ENCODE results near the gene OR10V1. TPM values are rescaled to one million over a fixed set of nuclear protein-coding genes. Genes with fewer than 3 reads are reported as not detected.

OR10V1 gene
- total and polyA plus RNA-seq, 9 of the 15 experiments (the other 6 are each of a cell fraction or from before 2014, with no cell fraction given) = not detected

DNA sequence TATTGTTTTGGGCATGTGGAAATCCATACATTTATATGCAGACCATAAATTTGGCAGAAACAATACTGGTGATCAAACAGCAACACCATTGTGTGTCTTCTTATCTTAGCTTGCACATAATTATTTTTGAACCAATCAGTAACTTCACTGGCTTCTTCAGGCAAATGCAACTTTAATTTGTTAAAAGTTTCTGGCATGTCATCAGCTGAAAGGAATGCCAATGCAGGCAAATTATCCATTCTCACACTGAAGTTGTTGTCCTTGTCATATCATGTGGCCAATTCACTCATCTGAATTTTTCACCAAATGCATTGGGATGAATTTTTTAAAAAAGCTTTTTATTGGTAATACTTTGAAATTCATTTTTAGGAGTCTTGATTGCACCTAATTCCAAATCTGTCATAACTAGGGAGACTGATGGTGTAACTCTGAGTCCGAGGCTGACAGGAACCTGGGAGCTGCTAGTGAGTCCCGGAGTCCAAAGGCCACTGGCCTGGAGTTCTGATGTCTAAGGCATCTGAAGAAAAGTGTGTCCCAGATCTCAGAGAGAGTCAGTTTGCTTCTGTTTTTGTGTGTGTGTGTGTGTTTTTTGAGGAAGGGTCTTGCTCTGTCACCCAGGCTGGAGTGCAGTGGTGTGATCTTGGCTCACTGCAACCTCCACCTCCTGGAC lies 17.4 kb upstream of the OR10V1 start (continued):
- TF ChIP-seq PHF21A (IDR thresholded peaks at IDR 0.05; ENCODE audit: borderline replicate concordance, low read depth) (no peak), ZNF507 (tag; conservative IDR thresholded peaks at IDR 0.05) (no peak), SIN3B (IDR thresholded peaks at IDR 0.05; ENCODE audit: low read depth) (no peak), MIER1 (IDR thresholded peaks at IDR 0.05; ENCODE audit: low read depth) (no peak), HNRNPK (IDR thresholded peaks at IDR 0.05; ENCODE audit: low read depth, low read length, poor library complexity, severe bottlenecking) (no peak), MYBL2 (IDR thresholded peaks at IDR 0.05; ENCODE audit: low read depth) (no peak), MYBL2 (CRISPR knock-in tag; IDR thresholded peaks at IDR 0.05; ENCODE audit: borderline replicate concordance) (no peak), ETV6 (IDR thresholded peaks at IDR 0.05; ENCODE audit: borderline replicate concordance in 1 of 2, low read depth in 2 of 2, low read length in 1 of 2) (no peak), ETV6 (CRISPR knock-in tag; IDR thresholded peaks at IDR 0.05; ENCODE audit: borderline replicate concordance) (no peak)
- TF ChIP-seq, protein P1, sequence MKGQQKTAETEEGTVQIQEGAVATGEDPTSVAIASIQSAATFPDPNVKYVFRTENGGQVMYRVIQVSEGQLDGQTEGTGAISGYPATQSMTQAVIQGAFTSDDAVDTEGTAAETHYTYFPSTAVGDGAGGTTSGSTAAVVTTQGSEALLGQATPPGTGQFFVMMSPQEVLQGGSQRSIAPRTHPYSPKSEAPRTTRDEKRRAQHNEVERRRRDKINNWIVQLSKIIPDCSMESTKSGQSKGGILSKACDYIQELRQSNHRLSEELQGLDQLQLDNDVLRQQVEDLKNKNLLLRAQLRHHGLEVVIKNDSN (CRISPR knock-in tag; IDR thresholded peaks at IDR 0.05) = no peak
- TF ChIP-seq, protein P2, sequence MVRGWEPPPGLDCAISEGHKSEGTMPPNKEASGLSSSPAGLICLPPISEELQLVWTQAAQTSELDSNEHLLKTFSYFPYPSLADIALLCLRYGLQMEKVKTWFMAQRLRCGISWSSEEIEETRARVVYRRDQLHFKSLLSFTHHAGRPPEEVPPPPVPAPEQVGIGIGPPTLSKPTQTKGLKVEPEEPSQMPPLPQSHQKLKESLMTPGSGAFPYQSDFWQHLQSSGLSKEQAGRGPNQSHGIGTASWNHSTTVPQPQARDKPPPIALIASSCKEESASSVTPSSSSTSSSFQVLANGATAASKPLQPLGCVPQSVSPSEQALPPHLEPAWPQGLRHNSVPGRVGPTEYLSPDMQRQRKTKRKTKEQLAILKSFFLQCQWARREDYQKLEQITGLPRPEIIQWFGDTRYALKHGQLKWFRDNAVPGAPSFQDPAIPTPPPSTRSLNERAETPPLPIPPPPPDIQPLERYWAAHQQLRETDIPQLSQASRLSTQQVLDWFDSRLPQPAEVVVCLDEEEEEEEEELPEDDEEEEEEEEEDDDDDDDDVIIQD (CRISPR knock-in tag; IDR thresholded peaks at IDR 0.05) = no peak
